SK-N-SH (cell line): Measurements from ENCODE around the gene GNG12. TPM values are rescaled to one million over a fixed set of nuclear protein-coding genes. Genes with fewer than 3 reads are reported as not detected.

Source experiments
- CTCF ChIA-PET: fragments of 300-600, 350-600 bp; formaldehyde crosslinking; extraction: SDS; loops from one replicate; lab custom pipeline; 2021; lab: Yijun Ruan, JAX
- POLR2A ChIA-PET: fragments of 350-600 bp; sonication (Branson Sonifier 250); formaldehyde crosslinking; extraction: SDS; loops from one replicate; lab custom pipeline; 2020; ENCODE audit warnings: antibody characterized with exemption, inconsistent platforms; lab: Yijun Ruan, JAX
- DNase-seq: peaks from one replicate; pipeline ENCODE4 v3.0.0; 2012
- H2AFZ ChIP-seq: fragments of 200-600 bp; sonication (generic); 2 replicates; pipeline ENCODE4 v1.8.1; 2016; ENCODE audit warnings: antibody characterized with exemption, mild to moderate bottlenecking, low read depth
- H3F3A ChIP-seq: fragments of 200-600 bp; sonication (generic); replicated peaks from 2 replicates; pipeline ENCODE3; 2016; ENCODE audit warnings: antibody characterized with exemption, mild to moderate bottlenecking; ENCODE audit not compliant: insufficient read depth
- H3K27ac ChIP-seq, 2 experiments: fragments of 200-500 bp in 1 of 2; fragments of 200-600 bp in 1 of 2; sonication (Bioruptor generic) in 1 of 2; sonication (generic), shearing (Covaris generic) in 1 of 2; 2 replicates each; pipeline versions ENCODE4 v1.5.1 to v1.6.1; 2014 to 2016; ENCODE audit warnings: low read depth in 2 of 2, inconsistent platforms in 1 of 2, low read length in 1 of 2, mild to moderate bottlenecking in 1 of 2, mixed read lengths in 1 of 2
- H3K27me3 ChIP-seq: fragments of 200-600 bp; sonication (generic), shearing (Covaris generic); 2 replicates; pipeline ENCODE4 v1.6.1; 2016; ENCODE audit warnings: mixed run types; ENCODE audit not compliant: insufficient read depth
- H3K36me3 ChIP-seq, 2 experiments: fragments of 200-500 bp in 1 of 2; fragments of 200-600 bp in 1 of 2; sonication (Bioruptor generic) in 1 of 2; sonication (generic) in 1 of 2; replicated peaks in 1 of 2; 2 replicates each; pipeline versions ENCODE3 to v1.5.1; 2014 to 2016; ENCODE audit warnings: low read length in 1 of 2, mild to moderate bottlenecking in 1 of 2; ENCODE audit not compliant: insufficient read depth in 2 of 2, control insufficient read depth in 1 of 2
- H3K4me1 ChIP-seq, 2 experiments: fragments of 200-500 bp in 1 of 2; fragments of 200-600 bp in 1 of 2; sonication (Bioruptor generic) in 1 of 2; sonication (generic), shearing (Covaris generic) in 1 of 2; 2 replicates each; pipeline versions ENCODE4 v1.5.1 to v1.6.1; 2014 to 2016; ENCODE audit warnings: low read depth in 1 of 2, low read length in 1 of 2, mixed run types in 1 of 2; ENCODE audit not compliant: insufficient read depth in 2 of 2, control insufficient read depth in 1 of 2
- H3K4me2 ChIP-seq: fragments of 200-600 bp; sonication (generic), shearing (Covaris generic); 2 replicates; pipeline ENCODE4 v1.6.1; 2017; ENCODE audit warnings: mixed run types
- H3K4me3 ChIP-seq, 2 experiments: fragments of 200-500 bp in 1 of 2; fragments of 200-600 bp in 1 of 2; sonication (Bioruptor generic) in 1 of 2; sonication (generic), shearing (Covaris generic) in 1 of 2; 2 replicates each; pipeline versions ENCODE4 v1.5.1 to v1.8.1; 2014 to 2016; ENCODE audit warnings: low read depth in 2 of 2, inconsistent platforms in 1 of 2, low read length in 1 of 2, mild to moderate bottlenecking in 1 of 2, mixed read lengths in 1 of 2, moderate library complexity in 1 of 2
- H3K79me2 ChIP-seq: fragments of 200-600 bp; sonication (generic); 2 replicates; pipeline ENCODE4 v1.8.1; 2017; ENCODE audit warnings: mild to moderate bottlenecking; ENCODE audit not compliant: insufficient read depth
- H3K9ac ChIP-seq: fragments of 200-600 bp; sonication (generic); 2 replicates; pipeline ENCODE4 v1.6.1; 2017; ENCODE audit warnings: mixed run types
- H3K9me2 ChIP-seq: fragments of 200-600 bp; sonication (generic); 2 replicates; pipeline ENCODE4 v1.6.1; 2017; ENCODE audit warnings: mixed run types
- H3K9me3 ChIP-seq: fragments of 200-600 bp; sonication (generic); 2 replicates; pipeline ENCODE4 v1.6.1; 2017; ENCODE audit warnings: mixed run types, mild to moderate bottlenecking, moderate library complexity
- H4K20me1 ChIP-seq: fragments of 200-600 bp; sonication (generic); 2 replicates; pipeline ENCODE4 v1.6.1; 2017; ENCODE audit warnings: mild to moderate bottlenecking, mixed run types; ENCODE audit not compliant: insufficient read depth
- CHD2 ChIP-seq: fragments of 150-350 bp; IDR thresholded peaks from 2 replicates; pipeline ENCODE4 v1.6.1; 2018; ENCODE audit warnings: low read length; ENCODE audit not compliant: partially characterized antibody
- ELF1 ChIP-seq: IDR thresholded peaks from 2 replicates; pipeline ENCODE4 v1.4.0; 2012
- EP300 ChIP-seq, 2 experiments: IDR thresholded peaks; 2 replicates each; pipeline versions ENCODE4 v1.4.0 to v1.6.1; 2012; ENCODE audit warnings: borderline replicate concordance in 1 of 2, low read depth in 1 of 2, low read length in 1 of 2
- EZH2phosphoT487 ChIP-seq: fragments of 200-600 bp; sonication (generic); IDR thresholded peaks from 2 replicates; pipeline ENCODE4 v1.6.1; 2017; ENCODE audit warnings: low read depth, mixed run types, mild to moderate bottlenecking, antibody characterized with exemption, moderate library complexity, borderline replicate concordance
- FOSL2 ChIP-seq: IDR thresholded peaks from 2 replicates; pipeline ENCODE4 v1.4.0; 2012; ENCODE audit warnings: low read depth, mild to moderate bottlenecking, moderate library complexity, borderline replicate concordance
- FOXJ3 ChIP-seq: sonication (generic); formaldehyde crosslinking; IDR thresholded peaks from 2 replicates; pipeline ENCODE4 v1.5.1; 2020; ENCODE audit warnings: mild to moderate bottlenecking, missing genetic modification reagents
- FOXM1 ChIP-seq: IDR thresholded peaks from 2 replicates; pipeline ENCODE4 v1.4.0; 2012; ENCODE audit warnings: low read depth, mild to moderate bottlenecking
- GABPA ChIP-seq: IDR thresholded peaks from 2 replicates; pipeline ENCODE4 v1.4.0; 2012; ENCODE audit warnings: low read depth, mild to moderate bottlenecking
- GATA2 ChIP-seq: sonication (generic); formaldehyde crosslinking; IDR thresholded peaks from 2 replicates; pipeline ENCODE4 v1.5.0; 2020; ENCODE audit warnings: mild to moderate bottlenecking, missing genetic modification reagents
- JUND ChIP-seq: IDR thresholded peaks from 2 replicates; pipeline ENCODE4 v1.4.0; 2012
- MEF2A ChIP-seq: IDR thresholded peaks from 2 replicates; pipeline ENCODE4 v1.4.0; 2012; ENCODE audit warnings: low read depth, borderline replicate concordance
- NFIC ChIP-seq: IDR thresholded peaks from 2 replicates; pipeline ENCODE4 v1.4.0; 2012; ENCODE audit warnings: borderline replicate concordance
- NRF1 ChIP-seq: IDR thresholded peaks from 2 replicates; pipeline ENCODE4 v1.6.1; 2012; ENCODE audit warnings: low read depth, mild to moderate bottlenecking, low read length
- POLR2AphosphoS5 ChIP-seq: IDR thresholded peaks from 2 replicates; pipeline ENCODE4 v1.6.1; 2012; ENCODE audit warnings: low read depth, low read length
- RAD21 ChIP-seq: IDR thresholded peaks from 2 replicates; pipeline ENCODE4 v1.6.1; 2012; ENCODE audit warnings: mild to moderate bottlenecking, low read length
- RXRA ChIP-seq: IDR thresholded peaks from 2 replicates; pipeline ENCODE4 v1.4.0; 2012; ENCODE audit warnings: low read depth, mild to moderate bottlenecking, borderline replicate concordance
- SIN3A ChIP-seq: IDR thresholded peaks from 2 replicates; pipeline ENCODE4 v1.6.1; 2012; ENCODE audit warnings: low read depth, mild to moderate bottlenecking, low read length, moderate library complexity, borderline replicate concordance
- SMC3 ChIP-seq: IDR thresholded peaks from 2 replicates; pipeline ENCODE4 v1.6.1; 2012; ENCODE audit warnings: low read depth, low read length, improper control_type of control experiment
- TEAD4 ChIP-seq: IDR thresholded peaks from 2 replicates; pipeline ENCODE4 v1.4.0; 2012; ENCODE audit warnings: mild to moderate bottlenecking, borderline replicate concordance; ENCODE audit not compliant: insufficient read depth
- WGBS: methylation state at CpG from one replicate; pipeline ENCODE4 v1.1.6; 2017; ENCODE audit warnings: low lambda C conversion rate; 5-methylcytosine and 5-hydroxymethylcytosine counted together
- polyA plus RNA-seq, 3 experiments: library from polyadenylated mRNA; depleted of rRNA; stranded (reverse); fragments of >200 nt; gene quantifications; 2 replicates each; pipeline ENCODE4 v1.2.3, GENCODE V29; 2012
- TF ChIP-seq, protein P1 (sequence below): fragments of 150-350 bp; IDR thresholded peaks from 2 replicates; pipeline ENCODE4 v1.6.1; 2017; ENCODE audit warnings: antibody characterized with exemption, low read length, low read depth, borderline replicate concordance
- TF ChIP-seq, protein P2 (sequence below): fragments of 150-350 bp; IDR thresholded peaks from 2 replicates; pipeline ENCODE4 v1.6.1; 2016; ENCODE audit warnings: mild to moderate bottlenecking, low read depth, low read length
- TF ChIP-seq, protein P3 (sequence below): IDR thresholded peaks from 2 replicates; pipeline ENCODE4 v1.4.0; 2012; ENCODE audit warnings: low read depth
- TF ChIP-seq, protein P4 (sequence below): IDR thresholded peaks from 2 replicates; pipeline ENCODE4 v1.4.0; 2012; ENCODE audit warnings: low read depth, borderline replicate concordance
- TF ChIP-seq, protein P5 (sequence below): IDR thresholded peaks from 2 replicates; pipeline ENCODE4; 2012
- TF ChIP-seq, protein P6 (sequence below): IDR thresholded peaks from 2 replicates; pipeline ENCODE4 v1.6.1; 2012; ENCODE audit warnings: mild to moderate bottlenecking, low read depth, low read length, moderate library complexity

The GNG12 gene
- polyA plus RNA-seq, 1 of the 3 experiments (the other 2 are of a cell fraction), result 41.2 TPM

DNA sequence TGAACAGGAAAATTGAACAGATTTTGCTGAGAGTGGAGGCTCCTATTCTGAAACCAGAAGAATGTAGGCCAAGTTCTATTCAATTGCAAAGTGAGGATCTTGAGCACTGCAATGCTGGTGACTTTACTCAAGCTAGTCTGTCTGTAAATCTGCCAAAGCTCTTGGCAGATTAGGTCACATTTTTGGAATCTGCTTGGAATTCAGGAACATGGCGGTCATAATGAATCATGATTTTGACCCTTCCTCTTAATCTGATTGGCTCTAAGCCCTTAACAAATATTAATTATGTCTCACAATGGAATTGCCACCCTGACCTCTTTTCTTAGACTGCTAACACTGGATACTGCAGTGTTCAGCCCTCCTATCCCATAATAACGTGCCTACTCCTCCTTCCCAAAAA, 7.2 kb upstream of the GNG12 start:
- no peaks in the 10 kb centered on the region for H3K9me2 ChIP-seq
- no peaks in the 10 kb centered on the region for H3K79me2 ChIP-seq
- POLR2A ChIA-PET, result no interaction called here
- no peak for DNase-seq
- WGBS, result 23% methylated on average over 2 of the region's 2 CpGs
- peak overlapping the region; percentile 21; the same call in 1 of the 2 replicates for H3K9ac ChIP-seq
- H4K20me1 ChIP-seq, result no peaks in the 10 kb centered on the region
- CTCF ChIA-PET, result interaction anchor here (0.7 to 6.0 kb wide), 6 partner anchors 10 to 279 kb away, joined by 3 to 36 read pairs (median 3); no protein-coding TSS in a partner anchor
- no peak overlapping the region for H3K4me3 ChIP-seq
- H2AFZ ChIP-seq, result peak overlapping the region; percentile 18; the same call in 1 of the 2 replicates
- H3K4me2 ChIP-seq, result peak overlapping the region; percentile 31; the same call in 1 of the 2 replicates
- peaks cover 27% of the 10 kb centered on the region for H3F3A ChIP-seq
- H3K27ac ChIP-seq, result peak overlapping the region in 1 of 2 experiments; percentile 72; a peak in 2 of 4 replicates
- no peaks in the 10 kb centered on the region for H3K36me3 ChIP-seq
- peaks cover 7 to 48% of the 10 kb centered on the region in 2 experiments for H3K4me1 ChIP-seq
- no peaks in the 10 kb centered on the region for H3K9me3 ChIP-seq
- no peaks in the 10 kb centered on the region for H3K27me3 ChIP-seq
- no peak for TF ChIP-seq GATA2 (CRISPR knock-in tag)
- peak; percentile 44; the same call in 1 of the 2 replicates for TF ChIP-seq POLR2AphosphoS5
- peak; percentile 89 for TF ChIP-seq JUND
- TF ChIP-seq ELF1, result no peak
- TF ChIP-seq, protein P1, sequence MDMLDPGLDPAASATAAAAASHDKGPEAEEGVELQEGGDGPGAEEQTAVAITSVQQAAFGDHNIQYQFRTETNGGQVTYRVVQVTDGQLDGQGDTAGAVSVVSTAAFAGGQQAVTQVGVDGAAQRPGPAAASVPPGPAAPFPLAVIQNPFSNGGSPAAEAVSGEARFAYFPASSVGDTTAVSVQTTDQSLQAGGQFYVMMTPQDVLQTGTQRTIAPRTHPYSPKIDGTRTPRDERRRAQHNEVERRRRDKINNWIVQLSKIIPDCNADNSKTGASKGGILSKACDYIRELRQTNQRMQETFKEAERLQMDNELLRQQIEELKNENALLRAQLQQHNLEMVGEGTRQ, result no peak
- peak; percentile 91 for TF ChIP-seq FOSL2
- TF ChIP-seq RXRA, result peak; percentile 74; the same call in 1 of the 2 replicates
- TF ChIP-seq CHD2, result no peak
- no peak for TF ChIP-seq EZH2phosphoT487
- TF ChIP-seq RAD21, result no peak
- TF ChIP-seq FOXM1, result no peak
- TF ChIP-seq, protein P2, sequence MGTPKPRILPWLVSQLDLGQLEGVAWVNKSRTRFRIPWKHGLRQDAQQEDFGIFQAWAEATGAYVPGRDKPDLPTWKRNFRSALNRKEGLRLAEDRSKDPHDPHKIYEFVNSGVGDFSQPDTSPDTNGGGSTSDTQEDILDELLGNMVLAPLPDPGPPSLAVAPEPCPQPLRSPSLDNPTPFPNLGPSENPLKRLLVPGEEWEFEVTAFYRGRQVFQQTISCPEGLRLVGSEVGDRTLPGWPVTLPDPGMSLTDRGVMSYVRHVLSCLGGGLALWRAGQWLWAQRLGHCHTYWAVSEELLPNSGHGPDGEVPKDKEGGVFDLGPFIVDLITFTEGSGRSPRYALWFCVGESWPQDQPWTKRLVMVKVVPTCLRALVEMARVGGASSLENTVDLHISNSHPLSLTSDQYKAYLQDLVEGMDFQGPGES, result no peak
- no peak for TF ChIP-seq GABPA
- no peak; the same call in 1 of the 2 replicates for TF ChIP-seq MEF2A
- TF ChIP-seq, protein P3, sequence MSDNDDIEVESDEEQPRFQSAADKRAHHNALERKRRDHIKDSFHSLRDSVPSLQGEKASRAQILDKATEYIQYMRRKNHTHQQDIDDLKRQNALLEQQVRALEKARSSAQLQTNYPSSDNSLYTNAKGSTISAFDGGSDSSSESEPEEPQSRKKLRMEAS, result 0 out of 2 replicates have a peak, but pooled peaks have one; percentile 42
- peak; percentile 97 for TF ChIP-seq NFIC
- TF ChIP-seq, protein P4, sequence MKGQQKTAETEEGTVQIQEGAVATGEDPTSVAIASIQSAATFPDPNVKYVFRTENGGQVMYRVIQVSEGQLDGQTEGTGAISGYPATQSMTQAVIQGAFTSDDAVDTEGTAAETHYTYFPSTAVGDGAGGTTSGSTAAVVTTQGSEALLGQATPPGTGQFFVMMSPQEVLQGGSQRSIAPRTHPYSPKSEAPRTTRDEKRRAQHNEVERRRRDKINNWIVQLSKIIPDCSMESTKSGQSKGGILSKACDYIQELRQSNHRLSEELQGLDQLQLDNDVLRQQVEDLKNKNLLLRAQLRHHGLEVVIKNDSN, result no peak
- no peak; the same call in 1 of the 2 replicates for TF ChIP-seq SIN3A
- peak; percentile 95 for TF ChIP-seq TEAD4
- TF ChIP-seq SMC3, result no peak
- TF ChIP-seq, protein P5, sequence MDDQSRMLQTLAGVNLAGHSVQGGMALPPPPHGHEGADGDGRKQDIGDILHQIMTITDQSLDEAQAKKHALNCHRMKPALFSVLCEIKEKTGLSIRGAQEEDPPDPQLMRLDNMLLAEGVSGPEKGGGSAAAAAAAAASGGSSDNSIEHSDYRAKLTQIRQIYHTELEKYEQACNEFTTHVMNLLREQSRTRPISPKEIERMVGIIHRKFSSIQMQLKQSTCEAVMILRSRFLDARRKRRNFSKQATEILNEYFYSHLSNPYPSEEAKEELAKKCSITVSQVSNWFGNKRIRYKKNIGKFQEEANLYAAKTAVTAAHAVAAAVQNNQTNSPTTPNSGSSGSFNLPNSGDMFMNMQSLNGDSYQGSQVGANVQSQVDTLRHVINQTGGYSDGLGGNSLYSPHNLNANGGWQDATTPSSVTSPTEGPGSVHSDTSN, result peak; percentile 90
- no peak for TF ChIP-seq NRF1
- peak in 1 of 2 experiments; percentile 88; a peak in 2 of 4 replicates for TF ChIP-seq EP300 (IDR thresholded peaks at IDR 0.05; ENCODE audit: borderline replicate concordance in 1 of 2, low read depth in 1 of 2, low read length in 1 of 2)
- TF ChIP-seq, protein P6, sequence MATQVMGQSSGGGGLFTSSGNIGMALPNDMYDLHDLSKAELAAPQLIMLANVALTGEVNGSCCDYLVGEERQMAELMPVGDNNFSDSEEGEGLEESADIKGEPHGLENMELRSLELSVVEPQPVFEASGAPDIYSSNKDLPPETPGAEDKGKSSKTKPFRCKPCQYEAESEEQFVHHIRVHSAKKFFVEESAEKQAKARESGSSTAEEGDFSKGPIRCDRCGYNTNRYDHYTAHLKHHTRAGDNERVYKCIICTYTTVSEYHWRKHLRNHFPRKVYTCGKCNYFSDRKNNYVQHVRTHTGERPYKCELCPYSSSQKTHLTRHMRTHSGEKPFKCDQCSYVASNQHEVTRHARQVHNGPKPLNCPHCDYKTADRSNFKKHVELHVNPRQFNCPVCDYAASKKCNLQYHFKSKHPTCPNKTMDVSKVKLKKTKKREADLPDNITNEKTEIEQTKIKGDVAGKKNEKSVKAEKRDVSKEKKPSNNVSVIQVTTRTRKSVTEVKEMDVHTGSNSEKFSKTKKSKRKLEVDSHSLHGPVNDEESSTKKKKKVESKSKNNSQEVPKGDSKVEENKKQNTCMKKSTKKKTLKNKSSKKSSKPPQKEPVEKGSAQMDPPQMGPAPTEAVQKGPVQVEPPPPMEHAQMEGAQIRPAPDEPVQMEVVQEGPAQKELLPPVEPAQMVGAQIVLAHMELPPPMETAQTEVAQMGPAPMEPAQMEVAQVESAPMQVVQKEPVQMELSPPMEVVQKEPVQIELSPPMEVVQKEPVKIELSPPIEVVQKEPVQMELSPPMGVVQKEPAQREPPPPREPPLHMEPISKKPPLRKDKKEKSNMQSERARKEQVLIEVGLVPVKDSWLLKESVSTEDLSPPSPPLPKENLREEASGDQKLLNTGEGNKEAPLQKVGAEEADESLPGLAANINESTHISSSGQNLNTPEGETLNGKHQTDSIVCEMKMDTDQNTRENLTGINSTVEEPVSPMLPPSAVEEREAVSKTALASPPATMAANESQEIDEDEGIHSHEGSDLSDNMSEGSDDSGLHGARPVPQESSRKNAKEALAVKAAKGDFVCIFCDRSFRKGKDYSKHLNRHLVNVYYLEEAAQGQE, result no peak
- TF ChIP-seq FOXJ3 (CRISPR knock-in tag), result no peak
